ENCODE results near the gene DPF1. TPM values are rescaled to one million over a fixed set of nuclear protein-coding genes. Genes with fewer than 3 reads are reported as not detected.

Gene DPF1
- total RNA-seq, 1 donor from 2014 or later, result 3.4 TPM

DNA sequence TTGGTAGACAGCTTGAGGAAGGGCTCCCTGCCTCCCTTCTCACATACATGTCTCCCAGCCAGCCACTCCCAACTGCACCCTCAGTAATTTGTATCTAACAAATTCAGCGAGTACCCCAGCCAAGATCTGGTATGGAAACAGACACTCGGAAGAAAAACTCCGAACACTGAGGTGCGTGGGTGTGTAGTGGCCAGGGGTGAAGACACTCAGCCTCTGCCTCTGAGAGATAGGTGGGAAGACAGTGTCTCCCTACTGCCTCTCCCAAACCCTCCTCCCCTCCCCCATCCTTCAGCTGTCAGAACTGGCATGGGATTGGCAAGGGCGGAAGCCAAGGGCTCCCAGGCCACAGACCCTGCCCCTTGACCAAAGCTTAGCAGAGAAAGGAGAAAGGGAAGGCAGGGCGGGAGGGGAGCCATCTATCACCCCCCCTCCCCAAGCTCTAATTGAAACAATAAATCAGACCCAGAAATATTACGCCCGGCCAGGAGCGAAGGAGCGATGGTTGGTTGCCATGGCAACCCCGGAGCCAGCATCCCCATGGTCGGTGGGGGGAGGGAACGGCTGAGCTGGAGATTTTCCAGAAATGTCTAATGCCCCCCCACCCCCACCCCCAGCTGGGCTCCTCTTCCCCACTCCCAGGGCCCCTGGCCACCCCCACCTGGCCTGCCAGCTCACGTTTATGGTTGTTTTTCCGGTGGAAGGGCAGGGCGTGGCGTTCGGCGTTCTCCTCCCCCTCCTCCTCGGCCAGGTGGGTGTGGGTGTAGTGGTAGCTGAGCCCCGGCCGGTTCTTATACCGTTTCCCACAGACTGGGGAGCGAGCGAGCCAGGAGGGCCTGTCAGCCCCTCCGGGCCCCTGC, 7.0 kb downstream of the DPF1 start:
- Mint-ChIP-seq H3K27me3 (ENCODE audit: insufficient read depth, low read depth) (peaks cover 2% of the 10 kb centered on the region), H3K4me1 (peaks cover 28% of the 10 kb centered on the region), H3K27ac (peak overlapping the region; percentile 42), H3K9me3 (no peaks in the 10 kb centered on the region), H3K36me3 (peaks cover 11% of the 10 kb centered on the region), H3K4me3 (no peak overlapping the region)
- DNase-seq (ENCODE audit: low spot score), result no peak
- no peaks in the 10 kb centered on the region for H3K79me2 ChIP-seq (ENCODE audit: low read depth)
- H2AFZ ChIP-seq (replicated peaks), result no peak overlapping the region
- no peak for TF ChIP-seq CTCF (IDR thresholded peaks at IDR 0.05)
- no peak for TF ChIP-seq EZH2phosphoT487 (IDR thresholded peaks at IDR 0.05)
- no peak for TF ChIP-seq EZH2 (IDR thresholded peaks at IDR 0.05)
- H4K20me1 ChIP-seq (ENCODE audit: low read depth), result no peaks in the 10 kb centered on the region
- no peak overlapping the region for H3K4me2 ChIP-seq
- no peak overlapping the region for H3K27ac ChIP-seq
- H3F3A ChIP-seq (ENCODE audit: low read depth), result peaks cover 8% of the 10 kb centered on the region
- H3K36me3 ChIP-seq, result no peaks in the 10 kb centered on the region
- H3K4me3 ChIP-seq, result no peak overlapping the region
- H3K27me3 ChIP-seq, result no peaks in the 10 kb centered on the region
- no peak overlapping the region for H3K9ac ChIP-seq
- no peaks in the 10 kb centered on the region for H3K9me3 ChIP-seq (ENCODE audit: low read depth)
- peaks cover 1% of the 10 kb centered on the region for H3K4me1 ChIP-seq

- Mint-ChIP-seq H3K4me3 (peak overlapping the region; percentile 50), H3K9me3 (no peaks in the 10 kb centered on the region), H3K4me1 (peaks cover 46% of the 10 kb centered on the region), H3K36me3 (peaks cover 11% of the 10 kb centered on the region), H3K27ac (peak overlapping the region; percentile 98), H3K27me3 (ENCODE audit: insufficient read depth, low read depth) (peaks cover 10% of the 10 kb centered on the region)
- H3K27me3 ChIP-seq, result no peaks in the 10 kb centered on the region
- H3K27ac ChIP-seq, result no peak overlapping the region
- H3K36me3 ChIP-seq, result no peaks in the 10 kb centered on the region
- H3K79me2 ChIP-seq (ENCODE audit: low read depth), result no peaks in the 10 kb centered on the region
- no peak overlapping the region for H3K4me2 ChIP-seq
- peaks cover 17% of the 10 kb centered on the region for H3K4me1 ChIP-seq
- no peak overlapping the region for H3K4me3 ChIP-seq
- TF ChIP-seq EZH2phosphoT487 (IDR thresholded peaks at IDR 0.05) (no peak), EZH2 (IDR thresholded peaks at IDR 0.05) (no peak), CTCF (IDR thresholded peaks at IDR 0.05) (no peak)
- H3F3A ChIP-seq (ENCODE audit: low read depth), result peaks cover 24% of the 10 kb centered on the region
- H4K20me1 ChIP-seq (ENCODE audit: low read depth), result no peaks in the 10 kb centered on the region
- DNase-seq (ENCODE audit: low spot score), result peak; percentile 52
- no peak overlapping the region for H3K9ac ChIP-seq
- no peaks in the 10 kb centered on the region for H3K9me3 ChIP-seq (ENCODE audit: low read depth)
- no peak overlapping the region for H2AFZ ChIP-seq (replicated peaks)
Observed at GRCh38 chr19:38213911-38214625, 10.0 kb downstream of the DPF1 start.

DNA sequence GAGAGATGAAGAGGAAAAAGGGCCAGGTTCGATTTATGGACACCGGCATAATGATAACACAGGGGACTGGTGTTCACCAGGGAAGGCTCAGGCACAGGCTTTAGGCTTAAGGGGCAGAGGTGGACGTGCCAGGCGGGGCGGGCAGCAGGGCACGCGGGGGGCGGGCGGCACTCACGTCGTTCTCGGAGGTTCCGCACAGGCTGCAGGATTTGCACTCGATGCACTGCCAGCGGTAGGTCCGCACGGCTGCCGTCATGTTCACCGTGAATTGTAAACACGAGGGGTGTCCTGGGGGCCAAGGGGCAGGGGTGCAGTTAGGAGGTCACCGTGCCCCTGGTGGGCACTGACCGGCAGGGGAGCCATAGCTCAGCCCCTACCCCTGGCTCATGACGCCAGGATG, 10.6 kb downstream of the DPF1 start:
- Mint-ChIP-seq H3K27me3 (ENCODE audit: insufficient read depth, low read depth) (peaks cover 10% of the 10 kb centered on the region), H3K9me3 (no peaks in the 10 kb centered on the region), H3K4me1 (peaks cover 49% of the 10 kb centered on the region), H3K4me3 (peak overlapping the region; percentile 51), H3K36me3 (peaks cover 9% of the 10 kb centered on the region), H3K27ac (peak overlapping the region; percentile 98)
- peaks cover 23% of the 10 kb centered on the region for H3K4me1 ChIP-seq
- no peak overlapping the region for H3K9ac ChIP-seq
- no peak overlapping the region for H2AFZ ChIP-seq (replicated peaks)
- TF ChIP-seq EZH2 (IDR thresholded peaks at IDR 0.05) (no peak), CTCF (IDR thresholded peaks at IDR 0.05) (no peak), EZH2phosphoT487 (IDR thresholded peaks at IDR 0.05) (no peak)
- H3K27ac ChIP-seq, result no peak overlapping the region
- H3K4me3 ChIP-seq, result no peak overlapping the region
- no peak for DNase-seq (ENCODE audit: low spot score)
- no peaks in the 10 kb centered on the region for H3K9me3 ChIP-seq (ENCODE audit: low read depth)
- no peaks in the 10 kb centered on the region for H3K36me3 ChIP-seq
- no peaks in the 10 kb centered on the region for H3K27me3 ChIP-seq
- no peak overlapping the region for H3K4me2 ChIP-seq
- H4K20me1 ChIP-seq (ENCODE audit: low read depth), result no peaks in the 10 kb centered on the region
- no peaks in the 10 kb centered on the region for H3K79me2 ChIP-seq (ENCODE audit: low read depth)
- H3F3A ChIP-seq (ENCODE audit: low read depth), result peaks cover 30% of the 10 kb centered on the region

Measured in neural progenitor cell (in vitro differentiated cells).